ENCODE data around the gene CCDC92. TPM values are rescaled to one million over a fixed set of nuclear protein-coding genes. Genes with fewer than 3 reads are reported as not detected.
"Not testable (repeated sequence)": the region's sequence is repeated elsewhere in the genome, so short reads cannot be mapped to it uniquely, and the experiment has no call there.

Gene CCDC92
- total RNA-seq, 2 donors from 2014 or later: 21.1 to 31.0 TPM

DNA sequence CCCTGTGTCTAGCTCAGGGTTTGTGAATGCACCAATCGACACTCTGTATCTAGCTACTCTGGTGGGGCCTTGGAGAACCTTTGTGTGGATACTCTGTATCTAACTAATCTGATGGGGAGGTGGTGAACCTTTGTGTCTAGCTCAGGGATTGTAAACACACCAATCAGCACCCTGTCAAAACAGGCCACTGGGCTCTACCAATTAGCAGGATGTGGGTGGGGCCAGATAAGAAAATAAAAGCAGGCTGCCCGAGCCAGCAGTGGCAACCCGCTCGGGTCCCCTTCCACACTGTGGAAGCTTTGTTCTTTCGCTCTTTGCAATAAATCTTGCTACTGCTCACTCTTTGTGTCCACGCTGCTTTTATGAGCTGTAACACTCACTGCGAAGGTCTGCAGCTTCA, 25.1 kb downstream of the CCDC92 start:
- not testable (repeated sequence) for H3K4me1 Mint-ChIP-seq (ENCODE audit: low read depth); H3K27ac Mint-ChIP-seq; H3K4me3 Mint-ChIP-seq; ATAC-seq (replicated peaks in 1 of 2); H3K36me3 Mint-ChIP-seq (ENCODE audit: insufficient read depth in 2 of 2); H3K9me3 Mint-ChIP-seq; DNase-seq; H3K27me3 Mint-ChIP-seq (ENCODE audit: low read depth)

DNA sequence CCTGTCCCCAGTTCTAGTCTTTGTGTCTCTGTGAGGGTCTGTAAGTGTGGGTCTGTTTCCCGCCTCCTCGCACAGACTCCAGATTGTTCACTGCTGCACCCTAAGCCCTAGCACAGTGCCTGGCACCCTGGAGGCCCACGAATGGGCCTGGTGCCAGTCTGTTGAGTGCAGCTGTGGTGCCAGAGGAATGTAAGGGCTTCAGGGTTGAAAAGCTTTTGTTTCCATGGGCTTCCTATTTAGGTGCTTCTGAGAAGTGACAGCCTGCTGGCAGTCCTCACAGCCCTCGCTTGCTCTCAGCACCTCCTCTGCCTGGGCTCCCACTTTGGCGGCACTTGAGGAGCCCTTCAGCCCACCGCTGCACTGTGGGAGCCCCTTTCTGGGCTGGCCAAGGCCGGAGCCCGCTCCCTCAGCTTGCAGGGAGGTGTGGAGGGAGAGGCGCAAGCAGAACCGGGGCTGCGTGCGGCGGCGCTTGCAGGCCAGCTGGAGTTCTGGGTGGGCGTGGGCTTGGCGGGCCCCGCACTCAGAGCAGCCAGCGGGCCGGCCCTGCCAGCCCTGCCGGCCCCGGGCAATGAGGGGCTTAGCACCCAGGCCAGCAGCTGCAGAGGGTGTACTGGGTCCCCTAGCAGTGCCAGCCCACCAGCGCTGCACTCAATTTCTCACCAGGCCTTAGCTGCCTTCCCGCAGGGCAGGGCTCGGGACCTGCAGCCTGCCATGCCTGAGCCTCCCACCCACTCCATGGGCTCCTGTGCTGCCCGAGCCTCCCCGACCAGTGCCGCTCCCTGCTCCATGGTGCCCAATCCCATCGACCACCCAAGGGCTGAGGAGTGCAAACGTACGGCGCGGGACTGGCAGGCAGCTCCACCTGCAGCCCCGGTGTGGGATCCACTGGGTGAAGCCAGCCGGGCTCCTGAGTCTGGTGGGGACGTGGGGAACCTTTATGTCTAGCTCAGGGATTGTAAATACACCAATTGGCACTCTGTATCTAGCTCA, 25.8 kb downstream of the CCDC92 start:
- H3K27me3 Mint-ChIP-seq (ENCODE audit: low read depth); H3K9me3 Mint-ChIP-seq; DNase-seq; H3K4me3 Mint-ChIP-seq; H3K4me1 Mint-ChIP-seq (ENCODE audit: low read depth); ATAC-seq (replicated peaks in 1 of 2); H3K36me3 Mint-ChIP-seq (ENCODE audit: insufficient read depth in 2 of 2); H3K27ac Mint-ChIP-seq: not testable (repeated sequence)

DNA sequence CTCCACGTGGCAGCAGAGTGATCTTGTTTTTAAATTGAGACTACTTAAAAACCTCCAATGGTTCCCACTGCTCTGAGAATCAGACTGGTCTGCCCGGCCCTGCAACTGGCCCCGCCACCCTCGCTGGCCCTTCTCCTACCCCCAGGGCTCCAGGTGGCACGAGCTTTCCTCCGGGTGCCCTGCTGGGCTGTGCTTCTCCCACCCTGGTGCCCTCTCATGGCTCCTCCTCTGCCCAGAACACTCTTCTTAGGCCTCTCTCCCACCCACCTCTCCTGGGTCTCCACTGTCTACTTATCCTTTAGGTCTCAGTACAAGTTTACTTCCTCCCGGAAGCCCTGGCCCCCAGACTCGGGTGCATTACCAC, 26.5 kb downstream of the CCDC92 start:
- ATAC-seq (replicated peaks in 1 of 2) (no peak), DNase-seq (no peak)
- Mint-ChIP-seq H3K36me3 (ENCODE audit: insufficient read depth in 2 of 2) (peaks cover 2 to 6% of the 10 kb centered on the region in 2 donors), H3K4me1 (ENCODE audit: low read depth) (no peaks in the 10 kb centered on the region), H3K9me3 (no peaks in the 10 kb centered on the region), H3K4me3 (no peak overlapping the region), H3K27me3 (ENCODE audit: low read depth) (no peaks in the 10 kb centered on the region), H3K27ac (no peak overlapping the region)

DNA sequence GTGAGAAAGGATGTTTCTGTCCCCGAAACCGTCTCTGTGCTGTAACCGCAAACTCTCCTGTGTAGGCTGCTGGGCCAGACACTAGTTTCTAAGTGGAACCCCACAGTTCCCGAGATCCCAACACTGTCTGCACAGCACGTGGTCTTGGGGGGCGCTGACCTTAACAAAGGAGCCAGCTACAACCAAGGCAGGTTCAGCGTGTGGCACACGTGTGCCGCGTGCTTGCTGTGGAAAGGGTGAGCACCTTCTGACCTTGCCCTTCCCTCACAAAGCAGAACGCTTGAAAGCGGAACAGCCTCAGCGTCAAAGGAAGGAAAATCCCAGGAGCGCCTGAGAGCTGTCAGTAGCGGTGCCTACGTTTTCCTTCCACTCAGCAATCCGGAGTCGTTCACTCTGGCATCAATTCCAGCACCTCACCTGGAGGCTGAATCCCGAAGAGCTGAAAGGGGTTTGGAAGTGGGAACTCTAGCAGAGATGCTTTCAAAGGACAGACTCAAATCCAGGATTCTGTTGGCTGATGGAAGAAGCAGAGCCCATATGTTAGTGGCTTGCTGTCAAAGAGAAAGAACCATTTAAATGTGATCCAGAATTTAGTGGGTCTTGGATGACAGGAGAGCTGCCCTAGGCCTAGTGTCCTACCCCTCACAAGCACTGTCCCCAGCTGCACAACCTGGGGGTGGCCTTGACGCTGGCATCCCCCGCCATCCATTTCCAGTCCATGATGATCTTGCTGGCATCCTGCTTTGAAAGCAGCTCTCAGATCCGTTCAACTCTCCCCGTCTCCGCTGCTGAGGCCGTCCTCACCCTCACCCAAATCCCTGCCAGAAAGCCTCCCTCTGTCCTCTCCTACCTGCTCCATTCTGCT, 27.1 kb downstream of the CCDC92 start:
- no peak overlapping the region for H3K27ac Mint-ChIP-seq
- H3K9me3 Mint-ChIP-seq: no peaks in the 10 kb centered on the region
- peaks cover 2 to 6% of the 10 kb centered on the region in 2 donors for H3K36me3 Mint-ChIP-seq (ENCODE audit: insufficient read depth in 2 of 2)
- H3K4me3 Mint-ChIP-seq: no peak overlapping the region
- DNase-seq (no peak), ATAC-seq (replicated peaks in 1 of 2) (no peak)
- no peaks in the 10 kb centered on the region for H3K27me3 Mint-ChIP-seq (ENCODE audit: low read depth)
- no peaks in the 10 kb centered on the region for H3K4me1 Mint-ChIP-seq (ENCODE audit: low read depth)

DNA sequence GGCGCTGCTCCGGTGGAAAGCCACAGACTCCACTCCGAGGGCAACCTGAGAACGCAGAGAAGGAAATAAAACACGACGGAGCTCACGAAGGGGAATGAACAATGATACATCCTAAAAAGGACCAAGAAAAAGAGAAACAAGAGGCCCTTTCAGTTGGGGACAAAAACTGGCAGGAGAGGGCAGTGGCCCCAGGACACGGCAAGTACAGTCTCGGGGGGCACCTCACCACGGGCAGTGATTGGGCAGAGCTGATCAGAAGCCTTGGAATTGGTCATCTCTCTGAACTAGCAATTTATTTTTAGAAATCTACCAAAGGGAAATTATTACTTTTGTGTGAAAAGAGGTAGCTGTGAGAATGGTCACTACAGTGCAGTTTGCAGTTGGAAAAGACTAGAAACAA, 27.9 kb downstream of the CCDC92 start:
- Mint-ChIP-seq H3K36me3 (ENCODE audit: insufficient read depth in 2 of 2) (peaks cover 2 to 6% of the 10 kb centered on the region in 2 donors), H3K4me3 (no peak overlapping the region), H3K27me3 (ENCODE audit: low read depth) (no peaks in the 10 kb centered on the region), H3K9me3 (no peaks in the 10 kb centered on the region), H3K4me1 (ENCODE audit: low read depth) (no peaks in the 10 kb centered on the region), H3K27ac (no peak overlapping the region)
- DNase-seq (no peak), ATAC-seq (replicated peaks in 1 of 2) (no peak)

DNA sequence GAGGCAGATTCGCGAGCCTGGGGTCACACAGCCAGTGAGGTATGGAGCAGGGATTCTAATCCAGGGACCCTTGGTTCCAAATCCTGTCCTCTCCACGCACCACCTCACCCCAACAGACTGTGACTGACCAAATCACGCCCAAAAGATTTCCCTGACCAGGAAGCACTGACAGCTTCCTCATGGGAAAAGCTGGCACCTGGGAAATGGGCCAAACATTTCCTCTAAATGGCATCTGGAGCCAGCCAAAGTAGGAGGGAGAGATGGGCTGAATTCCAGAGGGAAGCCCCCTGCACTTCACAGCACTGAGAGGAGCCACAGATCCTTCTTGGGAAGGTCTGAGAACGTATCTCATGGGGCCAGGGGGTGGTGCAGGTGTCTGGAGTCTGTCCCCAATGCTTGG, 28.8 kb downstream of the CCDC92 start:
- DNase-seq (no peak), ATAC-seq (replicated peaks in 1 of 2) (no peak)
- H3K36me3 Mint-ChIP-seq (ENCODE audit: insufficient read depth in 2 of 2): peaks cover 2 to 6% of the 10 kb centered on the region in 2 donors
- H3K27me3 Mint-ChIP-seq (ENCODE audit: low read depth): no peaks in the 10 kb centered on the region
- no peaks in the 10 kb centered on the region for H3K9me3 Mint-ChIP-seq
- no peak overlapping the region for H3K4me3 Mint-ChIP-seq
- H3K4me1 Mint-ChIP-seq (ENCODE audit: low read depth): peaks cover 5% of the 10 kb centered on the region
- no peak overlapping the region for H3K27ac Mint-ChIP-seq

DNA sequence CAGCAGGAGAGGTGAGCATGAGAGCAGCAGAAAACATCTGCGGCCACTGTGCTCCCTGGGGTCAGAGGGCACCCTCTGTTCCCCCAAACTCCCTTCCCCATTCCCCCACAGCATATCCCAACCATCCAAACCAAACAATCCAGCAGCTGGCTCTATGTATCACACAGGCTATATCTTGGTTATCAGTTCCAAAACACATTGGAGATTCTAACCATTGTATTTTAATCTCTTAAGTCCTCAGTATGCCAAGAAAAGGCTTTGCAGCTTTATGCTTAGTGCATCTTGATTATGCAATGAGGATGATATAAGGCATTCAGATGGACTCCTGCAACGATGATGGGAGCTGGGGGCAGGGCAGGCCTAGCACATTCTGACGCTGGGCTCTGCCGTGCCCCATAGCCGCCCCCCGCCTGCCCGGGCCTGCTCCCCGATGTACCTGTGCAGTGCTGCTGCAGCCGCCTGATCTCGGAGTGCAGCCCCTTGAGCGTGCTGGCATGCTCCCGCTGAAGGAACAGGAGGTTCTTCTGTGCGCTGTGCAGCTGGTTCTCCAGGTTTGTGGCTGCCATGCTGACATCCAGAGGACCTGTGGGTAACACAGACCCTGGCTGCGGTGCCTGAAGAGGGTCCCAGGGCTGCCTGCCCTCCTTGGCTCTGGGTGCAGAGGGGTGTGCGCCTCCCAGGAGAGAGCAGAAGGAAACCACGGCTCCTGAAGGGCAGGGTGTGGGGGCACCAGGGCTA, 29.6 kb downstream of the CCDC92 start:
- no peak overlapping the region for H3K27ac Mint-ChIP-seq

DNA sequence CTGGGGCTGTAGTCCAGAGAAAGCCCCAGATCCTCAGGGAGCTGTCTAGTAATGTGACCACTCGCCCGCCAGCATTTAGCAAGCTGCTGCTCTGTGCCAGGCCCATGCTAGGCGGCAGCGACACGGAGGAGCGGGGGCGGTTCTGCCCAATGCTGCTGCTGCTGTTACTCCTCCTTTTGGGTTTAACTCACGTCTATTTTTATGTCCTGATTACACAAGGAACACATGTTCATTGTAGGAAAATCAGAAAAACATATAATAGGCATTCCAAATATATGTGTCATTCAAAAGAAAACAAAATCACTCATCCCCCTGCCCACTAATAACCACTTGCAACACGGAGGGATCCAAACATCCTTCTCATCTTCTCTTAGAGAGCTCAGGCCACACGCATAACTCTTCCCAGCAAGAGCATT, 30.4 kb downstream of the CCDC92 start:
- Mint-ChIP-seq H3K9me3 (no peaks in the 10 kb centered on the region), H3K36me3 (ENCODE audit: insufficient read depth in 2 of 2) (peaks cover 2 to 7% of the 10 kb centered on the region in 2 donors), H3K27me3 (ENCODE audit: low read depth) (no peaks in the 10 kb centered on the region), H3K27ac (no peak overlapping the region), H3K4me1 (ENCODE audit: low read depth) (peaks cover 21% of the 10 kb centered on the region), H3K4me3 (no peak overlapping the region)
- no peak for DNase-seq
- no peak for ATAC-seq (replicated peaks in 1 of 2)

More for the DNA sequence above, 29.6 kb downstream of the CCDC92 start:
- Mint-ChIP-seq H3K27me3 (ENCODE audit: low read depth) (no peaks in the 10 kb centered on the region), H3K4me1 (ENCODE audit: low read depth) (peaks cover 13% of the 10 kb centered on the region), H3K4me3 (no peak overlapping the region), H3K36me3 (ENCODE audit: insufficient read depth in 2 of 2) (peaks cover 2 to 6% of the 10 kb centered on the region in 2 donors), H3K9me3 (no peaks in the 10 kb centered on the region)
- no peak for ATAC-seq (replicated peaks in 1 of 2)
- no peak for DNase-seq

DNA sequence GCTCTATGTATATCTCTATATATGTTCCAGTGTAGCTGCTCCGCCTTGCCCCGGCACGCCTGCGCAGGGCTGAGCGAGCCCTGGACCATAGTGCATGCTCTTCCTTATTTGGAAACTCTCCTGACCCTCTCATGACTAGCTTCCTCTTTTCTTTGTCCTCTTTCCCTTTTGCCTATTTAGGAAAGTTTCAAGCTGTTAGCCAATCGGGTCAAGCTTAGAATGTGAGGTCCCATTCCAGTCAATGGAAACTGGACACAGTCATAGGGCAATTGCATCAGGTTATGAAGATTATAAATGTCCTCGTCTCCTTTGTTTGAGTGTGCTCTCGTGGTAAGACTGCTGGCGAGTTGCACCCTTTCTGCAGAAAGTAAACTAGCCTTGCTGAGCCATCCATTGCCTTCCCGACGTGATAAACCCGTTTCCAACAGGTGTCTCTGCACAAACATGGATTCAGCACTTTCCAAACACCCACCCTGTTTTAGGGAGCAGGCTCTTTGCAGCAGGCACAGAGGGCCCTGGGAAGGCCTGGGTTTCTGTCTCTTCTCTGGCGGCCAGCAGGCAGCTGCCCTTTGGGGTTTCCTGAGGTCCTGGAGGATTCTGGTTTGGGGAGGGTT, 30.9 kb downstream of the CCDC92 start:
- Mint-ChIP-seq H3K27ac (no peak overlapping the region), H3K27me3 (ENCODE audit: low read depth) (no peaks in the 10 kb centered on the region), H3K9me3 (no peaks in the 10 kb centered on the region), H3K4me1 (ENCODE audit: low read depth) (peaks cover 22% of the 10 kb centered on the region), H3K4me3 (no peak overlapping the region), H3K36me3 (ENCODE audit: insufficient read depth in 2 of 2) (peaks cover 2 to 7% of the 10 kb centered on the region in 2 donors)
- no peak for DNase-seq
- ATAC-seq (replicated peaks in 1 of 2): no peak

DNA sequence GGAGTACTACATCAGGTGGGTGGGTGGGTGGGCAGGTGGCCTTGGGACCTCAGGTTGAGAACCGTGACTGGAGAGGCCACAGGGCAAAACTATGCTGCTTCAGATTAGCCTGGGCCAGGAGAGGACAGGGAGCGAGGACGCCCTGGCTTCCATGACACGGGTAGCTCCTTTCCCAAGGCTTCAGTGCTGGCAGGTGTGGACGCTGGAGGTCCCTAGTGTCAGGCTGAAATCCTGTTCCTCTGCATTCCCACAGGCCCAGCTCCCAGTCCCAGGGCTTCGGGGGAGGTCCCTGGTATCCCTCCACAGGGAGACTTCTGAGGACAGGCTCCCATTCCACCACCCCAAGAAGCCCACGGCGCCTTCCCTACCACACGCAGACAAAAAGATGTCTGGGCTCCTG, 31.6 kb downstream of the CCDC92 start:
- no peak for DNase-seq
- no peak overlapping the region for H3K27ac Mint-ChIP-seq
- H3K27me3 Mint-ChIP-seq (ENCODE audit: low read depth): no peaks in the 10 kb centered on the region
- H3K9me3 Mint-ChIP-seq: no peaks in the 10 kb centered on the region
- peaks cover 2 to 10% of the 10 kb centered on the region in 2 donors for H3K36me3 Mint-ChIP-seq (ENCODE audit: insufficient read depth in 2 of 2)
- H3K4me3 Mint-ChIP-seq: no peak overlapping the region
- ATAC-seq (replicated peaks in 1 of 2): no peak
- peaks cover 27% of the 10 kb centered on the region for H3K4me1 Mint-ChIP-seq (ENCODE audit: low read depth)

DNA sequence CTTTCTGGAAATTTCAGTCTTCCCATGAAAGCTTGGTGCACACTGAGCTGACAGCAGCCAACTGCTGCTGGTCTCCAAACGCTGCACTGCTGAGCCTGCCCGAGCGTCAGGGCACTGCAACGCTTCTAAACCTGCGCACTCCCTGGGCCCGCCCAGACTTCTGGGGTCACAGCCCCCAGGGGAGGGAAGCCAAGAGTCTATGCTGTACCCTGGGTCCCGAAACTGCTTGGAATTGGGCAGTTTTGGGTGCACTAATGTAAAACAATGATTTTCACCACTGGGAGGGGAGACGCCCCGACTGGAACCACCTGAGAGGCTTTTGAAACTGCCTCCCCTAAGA, 32.0 kb downstream of the CCDC92 start:
- Mint-ChIP-seq H3K27me3 (ENCODE audit: low read depth) (no peaks in the 10 kb centered on the region), H3K27ac (peak overlapping the region; percentile 2), H3K36me3 (ENCODE audit: insufficient read depth in 2 of 2) (peaks cover 2 to 10% of the 10 kb centered on the region in 2 donors), H3K4me3 (no peak overlapping the region), H3K9me3 (no peaks in the 10 kb centered on the region), H3K4me1 (ENCODE audit: low read depth) (peaks cover 27% of the 10 kb centered on the region)
- ATAC-seq (replicated peaks in 1 of 2) (no peak), DNase-seq (no peak)

DNA sequence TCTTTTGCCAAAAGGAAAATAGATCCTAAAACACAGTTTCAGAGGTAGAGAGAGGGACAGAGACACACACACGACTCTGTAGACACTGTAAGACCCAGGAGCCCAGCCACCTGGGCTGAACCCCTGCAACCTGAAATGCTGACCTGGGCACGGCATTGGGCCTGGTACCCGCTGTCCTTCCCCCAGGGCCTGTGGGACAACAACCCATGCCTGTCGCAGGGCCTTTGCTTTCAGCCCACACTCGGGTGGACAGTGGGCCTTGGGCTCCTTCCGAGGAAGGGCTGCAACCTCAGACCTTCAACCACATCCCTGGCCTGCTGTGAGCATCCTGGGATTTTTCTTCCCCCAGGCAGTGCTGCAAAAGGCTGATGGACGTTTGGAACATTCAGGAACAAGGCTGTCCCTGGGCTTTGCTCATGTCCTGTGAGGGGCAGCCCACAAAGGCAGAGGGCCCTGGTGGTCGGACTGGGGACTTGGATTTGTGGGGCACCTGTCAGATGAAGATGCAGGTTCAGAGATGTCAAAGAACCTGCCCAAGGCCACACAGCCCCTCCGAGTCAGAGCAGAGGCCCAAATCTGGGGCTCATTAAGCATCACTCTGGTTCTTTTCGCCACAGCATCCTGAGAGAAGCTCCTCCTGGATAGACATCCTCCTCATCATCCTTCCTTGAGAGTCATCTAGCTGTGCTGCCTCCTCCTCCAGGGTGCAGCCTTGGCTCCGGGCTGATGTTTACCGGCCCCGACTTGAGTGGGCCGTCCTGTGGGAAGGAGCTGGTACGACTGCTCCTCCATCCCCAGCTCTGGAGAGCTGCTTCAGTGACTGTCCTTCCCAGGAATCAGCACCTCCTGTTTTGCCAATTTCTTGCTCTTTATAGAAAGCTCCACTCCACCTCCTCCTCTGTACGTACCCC, 32.7 kb downstream of the CCDC92 start:
- Mint-ChIP-seq H3K4me1 (ENCODE audit: low read depth) (peaks cover 27% of the 10 kb centered on the region), H3K36me3 (ENCODE audit: insufficient read depth in 2 of 2) (peaks cover 2 to 10% of the 10 kb centered on the region in 2 donors), H3K9me3 (no peaks in the 10 kb centered on the region), H3K4me3 (no peak overlapping the region), H3K27ac (peak overlapping the region; percentile 2), H3K27me3 (ENCODE audit: low read depth) (no peaks in the 10 kb centered on the region)
- DNase-seq: no peak
- no peak for ATAC-seq (replicated peaks in 1 of 2)

Measured in activated T-cell treated with anti-CD3 and anti-CD28 coated beads, Interleukin-2, amount 50 U/mL, for 72 hours (primary cell).